Right lobe of liver (tissue), 6 donors: ENCODE measurements around the gene NUMA1. TPM values are rescaled to one million over a fixed set of nuclear protein-coding genes. Genes with fewer than 3 reads are reported as not detected.

ENCODE experiments used
- ATAC-seq, 4 donors: fragments of 200-7000 bp; cut with Tn5 transposase; one replicate each; pipeline ENCODE4 v1.9.1; 2020; ENCODE audit warnings: mild to moderate bottlenecking in 4 of 4, moderate library complexity in 4 of 4
- DNase-seq, 3 donors: peaks; one replicate each; pipeline ENCODE4 v3.0.0-alpha.2; 2020
- H3K27ac ChIP-seq, 3 donors: fragments of 200-600 bp; one replicate each; pipeline ENCODE4 v1.8.0; 2022
- H3K27me3 ChIP-seq, 2 donors: fragments of 200-600 bp; one replicate each; pipeline ENCODE4 v1.8.0; 2022
- H3K36me3 ChIP-seq, 4 donors: fragments of 200-600 bp; sonication (generic) in 1 of 4; one replicate each; pipeline versions ENCODE4 v1.5.1 to v1.8.0; 2017 to 2022; ENCODE audit warnings: control low read depth in 1 of 4
- H3K4me1 ChIP-seq, 4 donors: fragments of 200-600 bp; sonication (generic) in 1 of 4; one replicate each; pipeline versions ENCODE4 v1.5.1 to v1.8.0; 2017 to 2022; ENCODE audit warnings: control low read depth in 1 of 4
- H3K4me3 ChIP-seq, 3 donors: fragments of 200-600 bp; one replicate each; pipeline ENCODE4 v1.8.0; 2022
- H3K9me3 ChIP-seq, 4 donors: fragments of 200-600 bp; sonication (generic) in 1 of 4; one replicate each; pipeline versions ENCODE4 v1.5.1 to v1.8.0; 2017 to 2022; ENCODE audit warnings: control low read depth in 1 of 4
- CTCF ChIP-seq, 4 donors: fragments of 200-600 bp in 3 of 4; fragments of 450-650 bp in 1 of 4; IDR thresholded peaks; one replicate each; pipeline versions ENCODE4 v1.5.1 to v1.8.0; 2016 to 2022; ENCODE audit warnings: antibody characterized with exemption in 4 of 4, mild to moderate bottlenecking in 2 of 4
- POLR2A ChIP-seq: fragments of 450-650 bp; IDR thresholded peaks from one replicate; pipeline ENCODE4 v1.6.1; 2017; ENCODE audit warnings: antibody characterized with exemption, mild to moderate bottlenecking
- WGBS: methylation state at CpG from one replicate; pipeline ENCODE4 v1.1.6; 2018; ENCODE audit warnings: low coverage, low lambda C conversion rate; ENCODE audit not compliant: insufficient coverage; ENCODE audit errors: missing lambda C conversion rate; 5-methylcytosine and 5-hydroxymethylcytosine counted together
- intact Hi-C, 2 donors: fragments of 100-400 bp; cut with DNase I; formaldehyde crosslinking; loops; one replicate each; pipeline versions ENCODE4 v1.11.2 to v1.14.1; 2022
- total RNA-seq, 6 experiments: library from RNA; depleted of rRNA in 2 of 6; stranded (reverse); fragments of >200 nt in 2 of 6; fragmentation: NEBNext Ultra II Directional in 3 of 6; extraction: Animal tissue kit (Norgen Biotek cat#: 25700) in 3 of 6; gene quantifications; one replicate each; pipeline versions ENCODE4 v1.1.0 to v1.2.4, GENCODE V29; 2016 to 2023
- donor health status: DM: no; HTN: yes; CAD: no.
- donor health status: DM: no; HTN: no; CAD: no.
- donor health status: DM: no; HTN: no; CAD: no.
- donor health status: DM: no; HTN: yes; CAD: no.
- donor health status: DM: no; HTN: yes; CAD: no.

Gene NUMA1
- total RNA-seq, 6 experiments from 2014 or later: 47.3 to 62.5 (median 54.5) TPM

GRCh38 chr11:72102946-72103753 is 22.8 kb upstream of the NUMA1 start, which contains the start of gene LAMTOR1:
LAMTOR1 (minus strand) TSS chr11:72103297; CDS start chr11:72103224, 73 bp downstream.
- TF ChIP-seq POLR2A (peak; percentile 81), CTCF (IDR thresholded peaks at IDR 0.05) (peak; percentile 5 to 46 (median 26))
- H3K36me3 ChIP-seq: peaks cover 0 to 15% (median 5%) of the 10 kb centered on the region in 4 donors
- peak; percentile 96 to 98 (median 97) for ATAC-seq
- H3K27ac ChIP-seq: peak within 1 kb of the TSS; percentile 89 to 97 (median 96)
- intact Hi-C loops: no loop called here
- peaks cover 0 to 22% (median 14%) of the 10 kb centered on the region in 4 donors for H3K4me1 ChIP-seq
- no peaks in the 10 kb centered on the region for H3K9me3 ChIP-seq
- H3K27me3 ChIP-seq: no peaks in the 10 kb centered on the region
- DNase-seq: peak; percentile 99
- 11% methylated on average over 20 of the region's 64 CpGs for WGBS
- peak within 1 kb of the TSS; percentile 83 to 99 (median 99) for H3K4me3 ChIP-seq

- ATAC-seq (no peak), DNase-seq (no peak)
- Histone ChIP-seq H3K4me1 (peaks cover 0 to 22% (median 14%) of the 10 kb centered on the region in 4 donors), H3K27ac (peak overlapping the region; percentile 89 to 97 (median 96)), H3K4me3 (peak overlapping the region; percentile 83 to 99 (median 99)), H3K9me3 (no peaks in the 10 kb centered on the region), H3K27me3 (no peaks in the 10 kb centered on the region), H3K36me3 (peaks cover 0 to 19% (median 8%) of the 10 kb centered on the region in 4 donors)
- TF ChIP-seq CTCF (IDR thresholded peaks at IDR 0.05) (no peak), POLR2A (no peak)
- intact Hi-C loops: no loop called here
- 0% methylated on average over 8 of the region's 9 CpGs for WGBS
These were observed 22.2 kb upstream of the NUMA1 start for GRCh38 chr11:72102631-72102945.

- intact Hi-C loops: no loop called here
- no peaks in the 10 kb centered on the region for H3K9me3 ChIP-seq
- H3K36me3 ChIP-seq: peaks cover 0 to 23% (median 10%) of the 10 kb centered on the region in 4 donors
- DNase-seq (no peak), ATAC-seq (no peak)
- WGBS: 23% methylated on average over 4 of the region's 4 CpGs
- H3K4me1 ChIP-seq: peaks cover 0 to 22% (median 14%) of the 10 kb centered on the region in 4 donors
- no peaks in the 10 kb centered on the region for H3K27me3 ChIP-seq
- H3K4me3 ChIP-seq: peak overlapping the region; percentile 83 to 99 (median 99)
- TF ChIP-seq CTCF (IDR thresholded peaks at IDR 0.05) (no peak), POLR2A (no peak)
- H3K27ac ChIP-seq: peak overlapping the region; percentile 89 to 97 (median 96)
These were observed 21.8 kb upstream of the NUMA1 start for GRCh38 chr11:72102162-72102561.

- no peak for ATAC-seq
- intact Hi-C loops: no loop called here
- Histone ChIP-seq H3K4me3 (no peak overlapping the region), H3K9me3 (no peaks in the 10 kb centered on the region), H3K27ac (no peak overlapping the region), H3K27me3 (no peaks in the 10 kb centered on the region), H3K4me1 (peaks cover 0 to 22% (median 14%) of the 10 kb centered on the region in 4 donors), H3K36me3 (peaks cover 0 to 28% (median 13%) of the 10 kb centered on the region in 4 donors)
- WGBS: 63% methylated on average over 1 of the region's 1 CpG
- no peak for DNase-seq
- TF ChIP-seq POLR2A (no peak), CTCF (IDR thresholded peaks at IDR 0.05) (no peak)
These were observed 20.1 kb upstream of the NUMA1 start for GRCh38 chr11:72100462-72100861.
